Head of caudate nucleus (tissue), 42 donors: Measurements from ENCODE around the gene MRPS5.

Experiments used
- DNase-seq, 42 donors: peaks; one replicate each; pipeline versions ENCODE4 v3.0.0 to v3.0.0-alpha.2; 2020 to 2021; ENCODE audit warnings: mixed read lengths in 7 of 42
- intact Hi-C: fragments of 100-400 bp; cut with DNase I; formaldehyde crosslinking; loops from one replicate; pipeline ENCODE4 v1.15.0; 2022

The MRPS5 gene

DNA sequence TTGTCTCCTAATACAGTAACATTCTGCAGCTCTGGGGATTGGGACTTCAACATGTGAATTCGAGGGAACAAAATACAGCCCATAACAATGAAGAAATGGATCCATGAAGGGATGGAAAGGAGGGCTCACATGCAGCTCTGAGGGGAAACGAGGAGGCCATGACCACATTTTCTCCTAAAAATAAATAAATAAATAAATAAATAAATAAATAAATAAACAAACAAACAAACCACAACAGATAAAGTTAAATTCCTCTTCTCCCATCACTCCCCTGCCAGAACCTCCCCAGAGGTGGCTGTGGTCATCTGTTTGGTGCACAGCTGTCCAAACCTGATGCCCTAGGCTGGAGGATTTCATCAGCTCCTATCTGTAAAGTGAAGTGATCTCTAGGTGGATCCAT, 53.4 kb downstream of the MRPS5 start:
- intact Hi-C loops: no loop called here
- peak in 3 of 42 donors; percentile 3 to 41 (median 6) for DNase-seq

DNA sequence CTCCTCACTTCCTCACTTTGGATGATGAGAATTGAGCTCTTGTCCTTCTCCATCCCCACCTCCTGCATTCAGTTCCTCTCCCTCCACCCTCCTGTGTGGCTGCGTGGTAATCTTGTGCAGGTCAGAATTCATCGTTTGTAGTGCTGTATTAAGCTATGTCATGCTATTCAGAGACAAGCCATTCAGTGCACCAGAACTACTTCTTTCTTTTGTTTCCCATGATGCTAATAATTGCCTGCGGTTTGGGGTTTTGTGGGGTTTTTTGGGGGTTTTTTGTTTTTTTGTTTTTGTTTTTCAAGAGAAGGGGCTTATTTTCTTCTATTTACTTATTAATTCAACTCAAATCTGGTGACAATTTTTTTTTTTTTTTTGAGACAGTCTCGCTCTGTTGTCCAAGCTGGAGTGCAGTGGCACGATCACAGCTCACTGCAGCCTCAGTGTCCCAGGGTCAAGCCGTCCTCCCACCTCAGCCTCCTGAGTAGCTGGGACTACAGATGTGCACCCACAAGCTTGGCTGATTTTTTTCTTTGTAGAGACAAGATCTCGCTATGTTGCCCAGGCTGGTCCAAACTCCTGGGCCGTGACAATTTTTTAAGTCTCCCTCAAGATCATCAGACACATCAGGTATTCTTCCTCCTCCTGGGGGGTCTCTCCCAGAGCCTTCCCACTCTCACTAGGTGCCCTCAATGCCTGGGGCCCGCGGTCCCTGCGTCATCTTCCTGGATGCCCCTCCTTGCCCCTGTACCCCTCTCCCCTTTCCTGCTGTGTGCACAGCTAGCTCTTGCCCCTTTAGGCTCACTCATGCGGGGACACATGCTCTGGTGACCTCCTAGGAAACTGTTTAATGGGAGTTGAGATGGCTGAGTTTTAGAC, 58.3 kb downstream of the MRPS5 start:
- intact Hi-C loops: no loop called here
- DNase-seq: peak in 5 of 42 donors; percentile 7 to 41 (median 23)

DNA sequence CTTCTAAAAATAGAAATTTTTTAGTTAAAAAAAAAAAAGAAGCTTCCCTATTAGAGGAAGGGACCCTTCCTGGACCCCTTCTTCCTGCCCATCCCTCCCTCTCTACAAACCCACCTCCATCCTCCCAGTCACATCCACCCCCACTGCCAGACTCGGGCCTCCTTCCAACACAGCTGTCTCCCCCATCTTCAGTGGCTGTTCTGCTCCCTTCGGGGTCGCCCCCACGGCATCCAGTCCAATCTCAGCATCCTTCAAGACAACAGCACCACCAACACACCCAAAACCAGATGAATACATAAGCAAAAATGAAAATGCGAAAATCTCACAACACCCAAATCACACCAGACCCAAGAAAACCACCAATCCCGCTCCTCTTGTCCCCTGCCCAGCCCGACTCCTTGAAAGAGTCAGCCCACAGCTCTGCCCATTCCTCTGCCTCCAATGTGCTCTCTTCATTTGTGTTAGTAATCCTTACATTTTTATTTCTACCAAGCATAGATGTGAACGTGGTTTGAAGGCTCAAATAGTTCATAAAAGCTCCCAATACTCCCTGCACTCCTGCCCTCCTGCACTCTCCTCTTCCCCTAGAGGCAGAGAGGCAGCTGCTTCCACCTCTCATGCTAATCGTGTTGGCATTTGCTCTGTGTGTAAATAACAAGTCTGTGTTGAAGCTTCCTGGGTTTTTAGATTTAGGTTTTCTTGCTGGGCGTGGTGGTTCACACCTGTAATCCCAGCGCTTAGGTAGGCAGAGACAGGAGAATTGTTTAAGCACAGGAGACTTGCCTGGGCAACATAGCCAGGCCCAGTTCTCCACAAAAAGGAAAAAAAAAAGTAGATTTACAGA, 59.1 kb downstream of the MRPS5 start:
- intact Hi-C loops: no loop called here
- peak in 7 of 42 donors; percentile 7 to 51 (median 25) for DNase-seq

DNA sequence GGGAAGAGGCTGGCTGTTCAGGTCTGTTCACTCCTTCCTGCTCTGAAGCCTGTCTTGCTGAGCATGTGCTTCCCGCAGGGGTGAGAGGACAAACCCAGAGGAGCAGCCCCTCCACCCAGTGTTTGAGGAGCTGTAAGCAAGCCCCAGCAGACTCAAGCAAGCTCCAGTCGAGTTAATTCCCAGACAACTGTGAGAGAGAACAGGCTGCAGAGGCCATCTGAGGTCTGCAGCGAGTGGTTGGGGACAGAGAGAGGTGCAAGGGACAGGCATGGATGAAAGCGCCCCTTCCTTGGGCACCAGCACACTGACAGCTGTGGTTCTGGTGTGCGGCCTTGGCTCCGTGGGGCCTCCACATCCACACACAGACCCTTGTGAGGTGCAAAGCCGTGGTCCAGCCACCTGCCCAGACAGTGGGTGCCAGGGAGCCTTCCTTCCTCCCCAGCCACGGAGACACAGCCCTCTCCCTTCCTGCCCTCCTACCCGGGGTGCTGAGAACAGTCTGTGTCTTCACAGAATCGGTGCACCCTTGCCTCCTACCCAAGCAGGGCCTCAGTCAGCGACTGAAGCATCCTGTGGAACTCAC, 59.9 kb downstream of the MRPS5 start:
- DNase-seq: peak in 7 of 42 donors; percentile 3 to 51 (median 12)
- intact Hi-C loops: no loop called here

DNA sequence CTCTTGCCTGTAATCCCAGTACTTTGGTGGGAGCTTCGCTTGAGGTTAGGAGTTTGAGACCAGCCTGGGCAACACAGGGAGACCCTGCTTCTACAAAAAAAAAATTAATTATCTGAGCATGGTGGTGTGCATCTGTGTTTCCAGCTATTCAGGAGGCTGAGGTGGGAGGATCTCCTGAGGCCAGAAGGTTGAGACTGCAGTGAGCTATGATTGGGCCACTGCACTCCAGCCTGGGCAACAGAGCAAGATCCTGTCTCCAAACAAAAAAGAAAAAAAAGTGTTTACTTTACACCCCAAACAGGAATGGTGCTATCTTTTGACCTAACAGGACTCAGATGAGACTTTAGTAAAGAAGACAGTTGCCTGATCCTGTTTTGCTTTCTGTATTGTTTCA, 60.5 kb downstream of the MRPS5 start:
- intact Hi-C loops: no loop called here
- DNase-seq: peak in 1 of 42 donors; percentile 4

DNA sequence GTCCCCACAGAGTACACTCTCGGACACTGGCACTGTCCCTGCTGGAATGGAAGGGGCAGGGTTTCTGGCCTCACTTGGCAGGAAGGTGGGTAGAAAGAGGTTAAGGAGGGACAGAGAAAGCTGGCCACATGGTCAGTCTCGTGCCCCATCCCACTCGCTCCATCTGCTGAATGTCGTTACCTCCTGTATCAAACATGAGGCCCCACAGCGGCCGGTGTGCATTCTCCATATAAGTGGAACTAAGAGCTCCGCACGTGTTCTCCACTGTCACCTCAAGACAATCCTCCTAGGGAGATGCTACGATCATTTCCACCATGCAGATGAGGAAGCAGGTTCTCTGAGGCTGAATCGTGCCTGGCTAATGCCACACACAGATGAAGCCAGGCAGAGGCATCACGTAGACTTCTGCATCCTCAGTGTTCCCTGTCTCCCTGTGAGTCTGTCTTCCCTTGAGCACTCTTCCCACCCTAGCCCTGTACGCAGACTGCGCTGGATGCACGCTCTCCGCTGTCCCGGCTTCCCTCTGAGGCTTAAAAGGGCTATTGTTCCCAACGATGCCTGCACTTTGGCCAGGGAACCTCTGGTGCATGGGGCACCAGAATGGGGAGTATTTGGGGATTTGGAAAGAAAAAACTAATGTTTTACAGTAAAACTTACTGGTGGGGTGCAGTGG, 61.0 kb downstream of the MRPS5 start:
- peak in 39 of 42 donors; percentile 47 to 88 (median 68) for DNase-seq
- intact Hi-C loops: no loop called here

DNA sequence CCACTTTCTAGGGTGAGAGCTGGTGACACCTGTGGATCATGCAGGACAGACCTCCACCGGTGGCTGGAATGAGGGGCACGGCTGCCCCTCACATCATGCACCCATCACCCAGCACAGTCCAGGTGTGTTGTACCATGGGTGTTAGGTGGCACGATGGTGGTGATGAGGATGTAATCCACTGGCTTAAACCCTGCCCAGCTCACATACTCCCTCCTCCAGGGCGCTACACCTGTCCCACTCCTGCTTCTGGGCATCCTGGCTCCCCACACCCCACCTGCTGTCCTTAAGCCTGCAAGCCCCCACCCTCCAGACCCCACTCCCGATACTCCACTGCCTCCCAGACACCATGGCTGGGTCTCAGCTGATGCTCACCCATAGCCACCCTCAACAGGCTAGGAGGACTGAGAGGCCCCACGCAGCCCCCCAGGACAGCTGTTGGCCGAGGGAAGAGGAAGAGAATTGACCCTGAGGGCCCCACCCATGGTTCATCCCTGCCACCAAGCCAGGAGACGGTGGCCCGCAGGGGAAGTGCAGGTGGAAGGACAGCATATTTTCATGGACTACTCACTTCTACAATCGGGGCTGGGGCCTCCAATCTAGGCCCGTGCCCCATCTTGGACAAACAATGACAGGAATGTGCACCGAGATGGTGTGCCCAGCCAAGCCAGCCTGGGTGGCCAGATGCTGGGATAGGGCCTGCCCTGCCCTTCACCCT, 61.8 kb downstream of the MRPS5 start:
- peak in 8 of 42 donors; percentile 7 to 42 (median 23) for DNase-seq
- intact Hi-C loops: no loop called here

DNA sequence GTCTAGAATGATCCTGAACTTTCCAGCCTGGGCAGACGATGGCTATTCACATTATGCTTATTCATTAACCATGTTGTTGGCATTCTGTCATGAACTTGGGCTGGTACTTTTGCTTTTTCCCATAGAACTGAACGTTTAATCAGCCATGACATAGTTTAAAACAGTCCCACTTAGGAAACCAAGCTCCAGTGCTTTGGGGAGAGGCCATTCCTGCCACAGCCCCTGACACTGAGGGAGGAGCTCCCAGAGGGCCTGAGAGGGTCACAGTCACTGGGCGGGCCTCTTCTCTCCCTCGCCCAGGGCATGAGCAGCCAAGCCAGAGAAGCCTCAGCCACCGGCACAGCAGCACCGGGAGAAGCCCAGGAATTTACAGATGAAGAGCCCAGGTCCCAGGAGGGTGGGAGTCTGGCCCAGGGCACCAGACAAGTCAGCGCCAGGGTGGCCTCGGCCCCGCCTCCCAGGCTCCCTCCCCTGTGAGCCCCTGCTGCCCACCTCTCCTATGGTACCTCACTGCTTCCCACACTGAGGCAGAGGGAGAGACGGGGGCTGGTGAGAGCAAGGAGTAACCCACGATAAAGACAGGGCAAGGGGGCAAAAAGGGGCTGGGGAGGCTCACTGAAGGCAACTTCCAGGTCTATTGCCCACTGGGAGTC, 62.5 kb downstream of the MRPS5 start:
- intact Hi-C loops: no loop called here
- DNase-seq: peak in 11 of 42 donors; percentile 12 to 66 (median 30)

DNA sequence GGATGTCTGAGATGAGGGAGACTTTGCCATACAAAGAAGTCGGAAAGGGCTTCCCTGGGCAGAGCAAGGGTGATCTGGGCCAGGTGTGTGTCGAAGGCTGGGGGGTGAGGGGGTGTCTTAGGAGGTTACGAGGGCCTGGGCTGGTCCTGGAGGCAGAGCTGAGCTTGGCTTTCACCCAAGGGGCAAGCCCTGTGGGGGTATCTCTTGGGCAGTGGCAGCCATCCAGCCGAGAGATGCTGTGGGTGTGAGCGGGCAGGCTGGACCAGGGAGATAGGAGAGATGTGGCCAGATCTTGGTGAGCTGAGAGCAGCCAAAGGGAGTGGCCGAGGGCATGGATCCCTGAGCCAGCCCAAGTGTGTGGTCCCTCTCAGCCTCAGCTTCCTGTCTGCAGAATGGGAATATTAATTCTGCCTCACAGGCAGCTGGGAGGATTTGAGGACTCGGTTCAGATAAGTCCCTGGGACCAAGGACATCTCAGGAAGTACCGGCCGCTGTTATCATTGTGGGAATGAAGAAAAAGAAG, 63.1 kb downstream of the MRPS5 start:
- peak in 10 of 42 donors; percentile 11 to 67 (median 30) for DNase-seq
- intact Hi-C loops: no loop called here

DNA sequence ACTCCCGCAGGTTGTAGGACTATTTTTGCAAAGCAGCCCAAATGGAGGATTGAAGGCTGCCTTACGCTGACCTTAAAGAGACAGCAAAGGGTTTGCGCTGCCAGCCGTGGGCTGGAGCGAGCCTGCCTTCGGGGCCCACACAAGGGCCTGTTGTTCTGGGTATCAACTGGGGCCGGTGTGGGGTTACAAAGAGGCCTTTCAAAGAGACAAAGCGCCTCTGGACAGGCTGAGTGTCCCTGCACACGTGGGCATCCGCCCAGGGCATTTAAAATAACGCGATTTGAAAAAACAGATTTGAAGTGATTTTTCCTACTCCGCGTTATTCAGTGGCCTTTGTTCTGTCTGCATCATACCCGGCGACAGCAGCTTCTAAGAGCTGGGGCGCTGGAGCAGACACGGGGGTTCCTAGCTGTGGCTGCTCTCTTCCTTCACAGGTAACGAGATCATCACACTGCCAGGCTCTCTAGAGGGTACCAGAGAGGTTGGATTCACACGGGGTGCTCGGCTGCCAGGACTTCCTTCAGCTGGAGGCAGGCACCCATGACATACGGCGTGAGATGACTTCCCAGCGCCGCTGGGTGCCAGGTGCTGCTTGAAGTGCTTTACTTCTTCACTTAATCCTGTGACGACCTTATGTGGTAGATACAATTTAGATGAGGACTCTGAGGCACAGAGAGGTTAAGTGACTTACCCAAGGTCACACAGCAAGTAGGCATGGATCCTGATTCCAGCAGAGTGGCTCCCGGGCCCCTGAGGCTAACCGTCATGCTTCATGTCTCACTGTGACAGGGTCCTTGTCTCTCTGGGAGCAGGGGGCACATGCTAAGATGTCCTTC, 63.9 kb downstream of the MRPS5 start:
- intact Hi-C loops: no loop called here
- peak; percentile 76 to 96 (median 91) for DNase-seq

DNA sequence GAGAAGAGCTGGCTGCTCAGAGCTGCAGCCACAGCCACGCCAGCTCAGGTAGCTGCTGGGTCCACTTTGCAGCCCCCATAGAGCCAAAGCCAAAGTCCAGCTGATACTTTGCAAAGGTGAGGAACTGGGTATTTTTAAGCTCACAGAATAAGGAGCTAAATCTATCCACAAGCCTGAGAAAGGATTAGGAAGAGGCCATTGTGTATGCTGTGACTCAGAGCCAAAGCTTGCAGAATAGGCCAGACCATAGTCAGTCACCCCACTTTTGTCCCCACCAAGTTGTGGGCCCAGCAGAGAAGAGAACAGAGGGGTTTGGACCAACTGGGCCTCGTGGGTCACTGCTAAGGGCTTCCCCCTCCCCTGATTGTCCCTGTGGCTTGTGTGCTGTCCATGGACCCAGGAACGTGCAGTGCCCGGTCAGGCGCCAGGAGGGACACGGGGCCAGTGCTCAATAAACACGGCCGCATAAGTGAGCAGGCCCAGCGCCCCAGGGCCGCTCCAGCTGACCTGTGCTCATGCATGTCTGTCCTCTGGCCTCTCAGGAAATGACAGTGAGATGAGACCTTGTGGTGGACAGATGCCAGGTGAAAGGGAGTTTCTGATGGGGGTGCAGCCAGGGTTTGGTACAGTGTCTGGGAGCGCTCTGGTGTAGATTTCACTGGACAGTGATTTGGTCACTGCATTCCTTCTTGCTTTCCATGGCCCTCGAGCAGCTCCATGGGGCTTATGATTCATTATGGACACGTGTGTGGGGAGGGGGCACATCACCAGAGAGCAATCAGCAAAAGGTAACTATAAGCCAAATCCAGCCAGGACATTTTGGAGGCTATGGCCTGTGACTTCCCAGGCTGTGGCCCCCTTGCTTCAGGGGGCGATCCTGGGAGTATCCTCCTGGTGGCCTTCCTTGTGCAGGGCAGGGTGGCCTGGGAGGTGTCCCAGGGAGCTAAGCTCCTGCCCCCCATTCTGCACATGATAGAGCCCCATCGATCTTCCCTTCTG, 64.8 kb downstream of the MRPS5 start:
- intact Hi-C loops: no loop called here
- peak in 36 of 42 donors; percentile 35 to 88 (median 66) for DNase-seq

DNA sequence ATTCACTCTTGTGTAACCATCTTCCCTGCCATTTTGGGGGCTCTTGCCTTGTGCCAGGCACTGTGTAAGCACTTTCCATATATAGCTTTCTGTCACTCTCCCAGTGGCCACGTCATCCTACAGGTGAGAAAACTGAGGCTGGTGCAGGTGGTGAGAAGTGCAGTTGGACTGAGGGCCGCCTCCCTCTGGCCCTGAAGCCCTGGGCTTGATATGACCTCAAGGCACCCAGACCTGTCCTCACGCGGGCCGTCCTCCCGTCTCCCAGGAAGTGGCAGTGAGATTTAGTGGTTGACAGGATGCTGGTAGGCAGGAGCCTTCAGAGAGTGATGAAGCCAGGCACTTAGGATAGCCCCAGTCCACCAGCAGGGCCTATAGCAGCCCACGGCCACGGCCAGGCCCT, 65.6 kb downstream of the MRPS5 start:
- intact Hi-C loops: no loop called here

DNA sequence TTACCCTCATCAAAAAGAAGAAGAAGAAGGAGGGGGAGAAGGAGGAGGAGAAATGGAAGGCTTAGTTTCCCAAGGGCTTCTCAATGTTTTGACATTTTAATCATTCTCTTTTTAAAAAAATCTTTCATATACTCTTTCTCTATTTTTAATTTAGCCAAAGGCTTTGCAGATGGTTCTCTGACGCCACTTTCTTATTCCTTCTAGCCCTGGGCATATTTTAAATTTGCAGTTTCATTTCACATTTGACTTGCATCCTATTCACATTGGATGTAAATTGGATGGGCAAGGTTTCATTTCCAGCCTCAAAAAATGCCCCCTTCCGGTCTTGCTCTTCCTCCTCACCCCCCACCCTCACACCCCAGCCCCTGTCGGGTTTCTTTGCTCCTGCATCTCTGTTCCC, 66.3 kb downstream of the MRPS5 start:
- intact Hi-C loops: no loop called here

More for the DNA sequence above, 65.6 kb downstream of the MRPS5 start:
- peak in 3 of 42 donors; percentile 8 to 27 (median 16) for DNase-seq

DNA sequence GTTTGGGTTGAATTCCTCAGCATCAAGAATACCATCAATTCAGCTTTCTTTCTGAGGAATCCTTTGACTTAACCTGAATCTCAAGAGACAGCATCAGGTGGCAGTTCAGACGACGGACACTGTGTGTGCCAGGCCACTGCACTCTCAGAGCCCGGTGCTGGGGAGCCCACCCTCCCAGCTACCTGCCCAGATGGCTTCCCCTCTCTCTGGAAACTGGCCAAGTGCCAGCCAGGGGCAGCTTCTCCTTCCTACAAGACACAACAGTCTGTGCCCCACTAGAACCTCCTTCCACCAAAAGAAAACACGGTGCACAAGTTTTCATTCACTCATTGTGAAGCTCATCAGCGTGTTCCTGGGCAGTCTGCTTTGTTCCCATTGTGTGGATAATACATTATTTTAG, 67.6 kb downstream of the MRPS5 start:
- intact Hi-C loops: no loop called here
- DNase-seq: peak in 7 of 42 donors; percentile 0 to 32 (median 26)

More for the DNA sequence above, 66.3 kb downstream of the MRPS5 start:
- peak in 1 of 42 donors; percentile 14 for DNase-seq

DNA sequence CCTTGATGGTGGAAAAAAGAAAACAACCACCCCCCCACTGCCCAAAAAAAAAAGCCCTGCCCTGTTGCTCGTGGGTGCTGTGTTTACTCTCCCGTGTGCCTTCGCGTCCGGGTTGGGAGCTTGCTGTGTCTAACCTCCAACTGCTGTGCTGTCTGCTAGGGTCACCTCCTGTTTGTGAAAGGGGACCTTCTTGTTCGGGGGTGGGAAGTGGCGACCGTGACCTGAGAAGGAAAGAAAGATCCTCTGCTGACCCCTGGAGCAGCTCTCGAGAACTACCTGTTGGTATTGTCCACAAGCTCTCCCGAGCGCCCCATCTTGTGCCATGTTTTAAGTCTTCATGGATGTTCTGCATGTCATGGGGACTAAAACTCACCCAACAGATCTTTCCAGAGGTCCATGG, 68.1 kb downstream of the MRPS5 start:
- peak in 7 of 42 donors; percentile 5 to 74 (median 34) for DNase-seq

More for the DNA sequence above, 68.1 kb downstream of the MRPS5 start:
- intact Hi-C loops: no loop called here
